GM23338 (cell line): ENCODE results near the gene ANTXR2. TPM values are rescaled to one million over a fixed set of nuclear protein-coding genes. Genes with fewer than 3 reads are reported as not detected.
A peak's percentile ranks its signal among the peaks of the same experiment; 100 is the strongest.

Source experiments
- ATAC-seq: fragments of 200-7000 bp; cut with Tn5 transposase; 3 replicates; pipeline ENCODE4 v1.9.1; 2020
- DNase-seq: peaks from one replicate; pipeline ENCODE4 v3.0.0-alpha.2; 2015; ENCODE audit warnings: low spot score
- H2AFZ ChIP-seq: fragments of 200-600 bp; sonication (generic); 2 replicates; pipeline ENCODE4 v1.8.0; 2016; ENCODE audit warnings: antibody characterized with exemption, mild to moderate bottlenecking, moderate library complexity
- H3F3A ChIP-seq: fragments of 200-600 bp; sonication (generic); replicated peaks from 2 replicates; pipeline ENCODE4 v1.8.0; 2017; ENCODE audit warnings: antibody characterized with exemption, mixed run types, low read depth
- H3K27ac ChIP-seq: fragments of 200-600 bp; sonication (generic); 2 replicates; pipeline ENCODE4 v1.6.1; 2016; ENCODE audit warnings: low read depth
- H3K27me3 ChIP-seq: fragments of 200-600 bp; sonication (generic); 2 replicates; pipeline ENCODE4 v1.8.0; 2016; ENCODE audit warnings: mild to moderate bottlenecking, mixed run types, moderate library complexity; ENCODE audit not compliant: insufficient read depth
- H3K36me3 ChIP-seq: fragments of 200-600 bp; sonication (generic); 2 replicates; pipeline ENCODE4 v1.8.0; 2016; ENCODE audit warnings: mild to moderate bottlenecking; ENCODE audit not compliant: insufficient read depth
- H3K4me1 ChIP-seq: fragments of 200-600 bp; sonication (generic); 2 replicates; pipeline ENCODE4 v1.8.0; 2016; ENCODE audit warnings: mild to moderate bottlenecking, moderate library complexity; ENCODE audit not compliant: insufficient read depth
- H3K4me2 ChIP-seq: fragments of 200-600 bp; sonication (generic); 2 replicates; pipeline ENCODE4 v1.7.1; 2017; ENCODE audit warnings: mixed run types
- H3K4me3 ChIP-seq: fragments of 200-600 bp; sonication (generic); 2 replicates; pipeline ENCODE4 v1.6.1; 2016; ENCODE audit warnings: mixed run types
- H3K79me2 ChIP-seq: fragments of 200-600 bp; sonication (generic); replicated peaks from 2 replicates; pipeline ENCODE4 v1.8.0; 2017; ENCODE audit warnings: mild to moderate bottlenecking; ENCODE audit not compliant: insufficient read depth
- H3K9me2 ChIP-seq: fragments of 200-600 bp; sonication (generic); 2 replicates; pipeline ENCODE4 v1.8.0; 2017; ENCODE audit not compliant: insufficient read depth
- H4K20me1 ChIP-seq: fragments of 200-600 bp; sonication (generic); replicated peaks from 2 replicates; pipeline ENCODE4 v1.8.0; 2017; ENCODE audit warnings: mild to moderate bottlenecking; ENCODE audit not compliant: insufficient read depth
- H3K27ac Mint-ChIP-seq: 2 replicates; pipeline ENCODE4 v1.8.0; 2020; ENCODE audit warnings: inconsistent platforms, mild to moderate bottlenecking, moderate library complexity, mixed read lengths
- H3K27me3 Mint-ChIP-seq: 3 replicates; pipeline ENCODE4 v1.8.0; 2022; ENCODE audit warnings: low read depth, mild to moderate bottlenecking, moderate library complexity, mixed read lengths, inconsistent platforms; ENCODE audit not compliant: insufficient read depth, poor library complexity
- H3K36me3 Mint-ChIP-seq: 3 replicates; pipeline ENCODE4 v1.8.0; 2021; ENCODE audit warnings: low read depth, mild to moderate bottlenecking, inconsistent platforms, moderate library complexity, mixed read lengths
- H3K4me1 Mint-ChIP-seq: 3 replicates; pipeline ENCODE4 v1.8.0; 2020; ENCODE audit warnings: mild to moderate bottlenecking, inconsistent platforms, mixed read lengths
- H3K4me3 Mint-ChIP-seq: 3 replicates; pipeline ENCODE4 v1.8.0; 2021; ENCODE audit warnings: moderate library complexity, mild to moderate bottlenecking, inconsistent platforms, mixed read lengths
- H3K9me3 Mint-ChIP-seq: 3 replicates; pipeline ENCODE4 v1.8.0; 2020; ENCODE audit warnings: moderate library complexity, mild to moderate bottlenecking, inconsistent platforms, mixed read lengths
- CREB1 ChIP-seq: fragments of 250-450 bp; sonication (Bioruptor Pico); IDR thresholded peaks from 2 replicates; pipeline ENCODE4 v1.5.0; 2020; ENCODE audit warnings: low read depth, mild to moderate bottlenecking, moderate library complexity
- EZH2 ChIP-seq: fragments of 200-600 bp; sonication (generic); IDR thresholded peaks from one replicate; pipeline ENCODE4 v1.8.0; 2017; ENCODE audit warnings: antibody characterized with exemption, mild to moderate bottlenecking, low read depth; ENCODE audit not compliant: unreplicated experiment
- EZH2phosphoT487 ChIP-seq: fragments of 200-600 bp; sonication (generic); IDR thresholded peaks from one replicate; pipeline ENCODE4 v1.8.1; 2018; ENCODE audit warnings: antibody characterized with exemption; ENCODE audit not compliant: unreplicated experiment
- JUNB ChIP-seq: IDR thresholded peaks from one replicate; pipeline ENCODE4 v1.6.1; 2016; ENCODE audit warnings: antibody characterized with exemption; ENCODE audit not compliant: unreplicated experiment
- NANOG ChIP-seq: IDR thresholded peaks from 2 replicates; pipeline ENCODE4 v1.6.1; 2016; ENCODE audit warnings: antibody characterized with exemption, borderline replicate concordance
- STAT1 ChIP-seq: IDR thresholded peaks from one replicate; pipeline ENCODE4 v1.6.1; 2016; ENCODE audit warnings: antibody characterized with exemption; ENCODE audit not compliant: unreplicated experiment
- ZNF114 ChIP-seq: fragments of 250-450 bp; sonication (Bioruptor Pico); IDR thresholded peaks from 2 replicates; pipeline ENCODE4 v1.5.0; 2020; ENCODE audit warnings: mild to moderate bottlenecking, moderate library complexity
- ZNF331 ChIP-seq: fragments of 250-450 bp; sonication (Bioruptor Pico); IDR thresholded peaks from 2 replicates; pipeline ENCODE4 v1.5.0; 2020; ENCODE audit warnings: low read depth, mild to moderate bottlenecking, moderate library complexity
- polyA plus RNA-seq: library from polyadenylated mRNA; unstranded; fragments of >200 nt; fragmentation: Nextera tagmentation; extraction: Ambion mirVana; gene quantifications from 2 replicates; pipeline ENCODE4 v1.2.1, GENCODE V29; 2016
- total RNA-seq: library from RNA; depleted of rRNA; stranded (reverse); fragments of >200 nt; shearing (Covaris generic); gene quantifications from 2 replicates; pipeline ENCODE4 v1.2.3, GENCODE V29; 2014
- TF ChIP-seq, protein P1 (sequence below), 2 experiments: fragments of 200-600 bp in 1 of 2; sonication (generic) in 1 of 2; conservative IDR thresholded peaks; 2 replicates each; pipeline versions ENCODE4 v1.5.1 to v1.6.1; 2016 to 2017; ENCODE audit warnings: antibody characterized with exemption in 2 of 2, low read depth in 2 of 2, mild to moderate bottlenecking in 2 of 2, moderate library complexity in 1 of 2
- TF ChIP-seq, protein P2 (sequence below): fragments of 250-450 bp; sonication (Bioruptor Pico); IDR thresholded peaks from 2 replicates; pipeline ENCODE4 v1.5.0; 2020; ENCODE audit warnings: mild to moderate bottlenecking, moderate library complexity
- TF ChIP-seq, protein P3 (sequence below): IDR thresholded peaks from 2 replicates; pipeline ENCODE4 v1.6.1; 2016; ENCODE audit warnings: antibody characterized with exemption

The ANTXR2 gene
- total and polyA plus RNA-seq, 2 experiments from 2014 or later, result 2.0 to 5.3 TPM

DNA sequence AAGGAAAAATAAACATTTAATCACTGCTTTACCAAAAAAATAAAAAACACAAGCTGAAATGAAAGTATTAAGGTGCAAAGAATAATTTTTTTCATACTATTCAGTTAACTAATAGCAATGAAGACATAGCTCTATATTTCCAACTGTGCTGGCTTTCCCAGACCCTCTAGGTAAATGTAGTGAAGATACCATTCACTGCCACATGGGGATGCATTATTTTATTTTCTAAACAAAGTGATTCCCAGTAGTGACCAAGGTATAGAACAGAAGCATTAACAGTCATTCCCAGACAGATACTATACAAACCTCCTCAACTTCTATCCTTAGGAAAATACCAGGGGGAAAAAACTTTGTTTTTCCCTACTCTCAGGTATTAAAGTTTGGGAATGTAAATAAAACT lies 39.4 kb downstream of the ANTXR2 start:
- Mint-ChIP-seq H3K27me3 (no peaks in the 10 kb centered on the region), H3K4me3 (no peak overlapping the region), H3K36me3 (no peaks in the 10 kb centered on the region), H3K9me3 (no peaks in the 10 kb centered on the region), H3K4me1 (no peaks in the 10 kb centered on the region), H3K27ac (no peak overlapping the region)
- Histone ChIP-seq H3K4me2 (no peak overlapping the region), H2AFZ (no peak overlapping the region), H3K4me1 (no peaks in the 10 kb centered on the region), H3K27ac (no peak overlapping the region), H4K20me1 (no peaks in the 10 kb centered on the region), H3K9me2 (no peaks in the 10 kb centered on the region), H3K36me3 (no peaks in the 10 kb centered on the region), H3F3A (no peaks in the 10 kb centered on the region), H3K27me3 (no peaks in the 10 kb centered on the region), H3K4me3 (no peak overlapping the region), H3K79me2 (no peaks in the 10 kb centered on the region)
- TF ChIP-seq, protein P1, sequence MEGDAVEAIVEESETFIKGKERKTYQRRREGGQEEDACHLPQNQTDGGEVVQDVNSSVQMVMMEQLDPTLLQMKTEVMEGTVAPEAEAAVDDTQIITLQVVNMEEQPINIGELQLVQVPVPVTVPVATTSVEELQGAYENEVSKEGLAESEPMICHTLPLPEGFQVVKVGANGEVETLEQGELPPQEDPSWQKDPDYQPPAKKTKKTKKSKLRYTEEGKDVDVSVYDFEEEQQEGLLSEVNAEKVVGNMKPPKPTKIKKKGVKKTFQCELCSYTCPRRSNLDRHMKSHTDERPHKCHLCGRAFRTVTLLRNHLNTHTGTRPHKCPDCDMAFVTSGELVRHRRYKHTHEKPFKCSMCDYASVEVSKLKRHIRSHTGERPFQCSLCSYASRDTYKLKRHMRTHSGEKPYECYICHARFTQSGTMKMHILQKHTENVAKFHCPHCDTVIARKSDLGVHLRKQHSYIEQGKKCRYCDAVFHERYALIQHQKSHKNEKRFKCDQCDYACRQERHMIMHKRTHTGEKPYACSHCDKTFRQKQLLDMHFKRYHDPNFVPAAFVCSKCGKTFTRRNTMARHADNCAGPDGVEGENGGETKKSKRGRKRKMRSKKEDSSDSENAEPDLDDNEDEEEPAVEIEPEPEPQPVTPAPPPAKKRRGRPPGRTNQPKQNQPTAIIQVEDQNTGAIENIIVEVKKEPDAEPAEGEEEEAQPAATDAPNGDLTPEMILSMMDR (conservative IDR thresholded peaks at IDR 0.05; ENCODE audit: low read depth in 2 of 2), result peak in 1 of 2 experiments; percentile 18; a peak in 2 of 4 replicates
- TF ChIP-seq NANOG, result no peak
- peak; percentile 28 for DNase-seq
- peak; percentile 68 for ATAC-seq

DNA sequence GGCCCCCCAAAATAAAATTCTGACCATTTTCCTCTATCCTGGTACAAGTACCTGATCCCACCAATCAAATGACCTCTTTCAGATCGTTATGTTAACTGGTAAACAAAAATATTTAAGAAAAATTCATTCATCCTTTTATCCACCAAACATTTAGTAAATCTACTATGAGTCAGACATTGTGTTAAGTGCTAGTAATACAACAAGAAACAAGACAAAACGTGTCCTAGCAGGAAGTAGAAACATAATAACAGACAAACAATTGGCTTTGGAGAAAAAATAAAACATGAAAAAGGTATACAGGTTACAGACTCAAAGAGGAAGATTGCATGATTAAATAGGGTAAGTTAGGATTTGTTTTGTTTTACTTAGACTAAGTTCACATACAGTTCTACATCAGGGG lies 43.7 kb downstream of the ANTXR2 start:
- Histone ChIP-seq H2AFZ (no peak overlapping the region), H3K4me3 (no peak overlapping the region), H3K4me2 (no peak overlapping the region), H3K4me1 (no peaks in the 10 kb centered on the region), H3K9me2 (no peaks in the 10 kb centered on the region), H3F3A (no peaks in the 10 kb centered on the region), H3K27me3 (no peaks in the 10 kb centered on the region), H3K36me3 (no peaks in the 10 kb centered on the region), H4K20me1 (no peaks in the 10 kb centered on the region), H3K79me2 (no peaks in the 10 kb centered on the region), H3K27ac (no peak overlapping the region)
- Mint-ChIP-seq H3K36me3 (no peaks in the 10 kb centered on the region), H3K4me1 (no peaks in the 10 kb centered on the region), H3K27me3 (no peaks in the 10 kb centered on the region), H3K9me3 (no peaks in the 10 kb centered on the region), H3K4me3 (no peak overlapping the region), H3K27ac (no peak overlapping the region)
- no peak for ATAC-seq
- DNase-seq, result no peak
- TF ChIP-seq ZNF114 (CRISPR knock-in tag) (no peak), EZH2phosphoT487 (no peak), CREB1 (CRISPR knock-in tag) (no peak), JUNB (no peak), ZNF331 (CRISPR knock-in tag) (no peak), NANOG (no peak), EZH2 (no peak), STAT1 (no peak)
- TF ChIP-seq, protein P2, sequence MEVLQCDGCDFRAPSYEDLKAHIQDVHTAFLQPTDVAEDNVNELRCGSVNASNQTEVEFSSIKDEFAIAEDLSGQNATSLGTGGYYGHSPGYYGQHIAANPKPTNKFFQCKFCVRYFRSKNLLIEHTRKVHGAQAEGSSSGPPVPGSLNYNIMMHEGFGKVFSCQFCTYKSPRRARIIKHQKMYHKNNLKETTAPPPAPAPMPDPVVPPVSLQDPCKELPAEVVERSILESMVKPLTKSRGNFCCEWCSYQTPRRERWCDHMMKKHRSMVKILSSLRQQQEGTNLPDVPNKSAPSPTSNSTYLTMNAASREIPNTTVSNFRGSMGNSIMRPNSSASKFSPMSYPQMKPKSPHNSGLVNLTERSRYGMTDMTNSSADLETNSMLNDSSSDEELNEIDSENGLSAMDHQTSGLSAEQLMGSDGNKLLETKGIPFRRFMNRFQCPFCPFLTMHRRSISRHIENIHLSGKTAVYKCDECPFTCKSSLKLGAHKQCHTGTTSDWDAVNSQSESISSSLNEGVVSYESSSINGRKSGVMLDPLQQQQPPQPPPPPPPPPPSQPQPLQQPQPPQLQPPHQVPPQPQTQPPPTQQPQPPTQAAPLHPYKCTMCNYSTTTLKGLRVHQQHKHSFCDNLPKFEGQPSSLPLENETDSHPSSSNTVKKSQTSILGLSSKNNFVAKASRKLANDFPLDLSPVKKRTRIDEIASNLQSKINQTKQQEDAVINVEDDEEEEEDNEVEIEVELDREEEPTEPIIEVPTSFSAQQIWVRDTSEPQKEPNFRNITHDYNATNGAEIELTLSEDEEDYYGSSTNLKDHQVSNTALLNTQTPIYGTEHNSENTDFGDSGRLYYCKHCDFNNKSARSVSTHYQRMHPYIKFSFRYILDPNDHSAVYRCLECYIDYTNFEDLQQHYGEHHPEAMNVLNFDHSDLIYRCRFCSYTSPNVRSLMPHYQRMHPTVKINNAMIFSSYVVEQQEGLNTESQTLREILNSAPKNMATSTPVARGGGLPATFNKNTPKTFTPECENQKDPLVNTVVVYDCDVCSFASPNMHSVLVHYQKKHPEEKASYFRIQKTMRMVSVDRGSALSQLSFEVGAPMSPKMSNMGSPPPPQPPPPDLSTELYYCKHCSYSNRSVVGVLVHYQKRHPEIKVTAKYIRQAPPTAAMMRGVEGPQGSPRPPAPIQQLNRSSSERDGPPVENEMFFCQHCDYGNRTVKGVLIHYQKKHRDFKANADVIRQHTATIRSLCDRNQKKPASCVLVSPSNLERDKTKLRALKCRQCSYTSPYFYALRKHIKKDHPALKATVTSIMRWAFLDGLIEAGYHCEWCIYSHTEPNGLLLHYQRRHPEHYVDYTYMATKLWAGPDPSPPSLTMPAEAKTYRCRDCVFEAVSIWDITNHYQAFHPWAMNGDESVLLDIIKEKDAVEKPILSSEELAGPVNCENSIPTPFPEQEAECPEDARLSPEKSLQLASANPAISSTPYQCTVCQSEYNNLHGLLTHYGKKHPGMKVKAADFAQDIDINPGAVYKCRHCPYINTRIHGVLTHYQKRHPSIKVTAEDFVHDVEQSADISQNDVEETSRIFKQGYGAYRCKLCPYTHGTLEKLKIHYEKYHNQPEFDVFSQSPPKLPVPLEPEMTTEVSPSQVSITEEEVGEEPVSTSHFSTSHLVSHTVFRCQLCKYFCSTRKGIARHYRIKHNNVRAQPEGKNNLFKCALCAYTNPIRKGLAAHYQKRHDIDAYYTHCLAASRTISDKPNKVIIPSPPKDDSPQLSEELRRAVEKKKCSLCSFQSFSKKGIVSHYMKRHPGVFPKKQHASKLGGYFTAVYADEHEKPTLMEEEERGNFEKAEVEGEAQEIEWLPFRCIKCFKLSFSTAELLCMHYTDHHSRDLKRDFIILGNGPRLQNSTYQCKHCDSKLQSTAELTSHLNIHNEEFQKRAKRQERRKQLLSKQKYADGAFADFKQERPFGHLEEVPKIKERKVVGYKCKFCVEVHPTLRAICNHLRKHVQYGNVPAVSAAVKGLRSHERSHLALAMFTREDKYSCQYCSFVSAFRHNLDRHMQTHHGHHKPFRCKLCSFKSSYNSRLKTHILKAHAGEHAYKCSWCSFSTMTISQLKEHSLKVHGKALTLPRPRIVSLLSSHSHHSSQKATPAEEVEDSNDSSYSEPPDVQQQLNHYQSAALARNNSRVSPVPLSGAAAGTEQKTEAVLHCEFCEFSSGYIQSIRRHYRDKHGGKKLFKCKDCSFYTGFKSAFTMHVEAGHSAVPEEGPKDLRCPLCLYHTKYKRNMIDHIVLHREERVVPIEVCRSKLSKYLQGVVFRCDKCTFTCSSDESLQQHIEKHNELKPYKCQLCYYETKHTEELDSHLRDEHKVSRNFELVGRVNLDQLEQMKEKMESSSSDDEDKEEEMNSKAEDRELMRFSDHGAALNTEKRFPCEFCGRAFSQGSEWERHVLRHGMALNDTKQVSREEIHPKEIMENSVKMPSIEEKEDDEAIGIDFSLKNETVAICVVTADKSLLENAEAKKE (CRISPR knock-in tag), result no peak
- TF ChIP-seq, protein P3, sequence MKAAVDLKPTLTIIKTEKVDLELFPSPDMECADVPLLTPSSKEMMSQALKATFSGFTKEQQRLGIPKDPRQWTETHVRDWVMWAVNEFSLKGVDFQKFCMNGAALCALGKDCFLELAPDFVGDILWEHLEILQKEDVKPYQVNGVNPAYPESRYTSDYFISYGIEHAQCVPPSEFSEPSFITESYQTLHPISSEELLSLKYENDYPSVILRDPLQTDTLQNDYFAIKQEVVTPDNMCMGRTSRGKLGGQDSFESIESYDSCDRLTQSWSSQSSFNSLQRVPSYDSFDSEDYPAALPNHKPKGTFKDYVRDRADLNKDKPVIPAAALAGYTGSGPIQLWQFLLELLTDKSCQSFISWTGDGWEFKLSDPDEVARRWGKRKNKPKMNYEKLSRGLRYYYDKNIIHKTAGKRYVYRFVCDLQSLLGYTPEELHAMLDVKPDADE, result no peak
- TF ChIP-seq, protein P1 (conservative IDR thresholded peaks at IDR 0.05; ENCODE audit: low read depth in 2 of 2), result no peak
